Measurements from ENCODE around the gene FRMD5.

Gene FRMD5

DNA sequence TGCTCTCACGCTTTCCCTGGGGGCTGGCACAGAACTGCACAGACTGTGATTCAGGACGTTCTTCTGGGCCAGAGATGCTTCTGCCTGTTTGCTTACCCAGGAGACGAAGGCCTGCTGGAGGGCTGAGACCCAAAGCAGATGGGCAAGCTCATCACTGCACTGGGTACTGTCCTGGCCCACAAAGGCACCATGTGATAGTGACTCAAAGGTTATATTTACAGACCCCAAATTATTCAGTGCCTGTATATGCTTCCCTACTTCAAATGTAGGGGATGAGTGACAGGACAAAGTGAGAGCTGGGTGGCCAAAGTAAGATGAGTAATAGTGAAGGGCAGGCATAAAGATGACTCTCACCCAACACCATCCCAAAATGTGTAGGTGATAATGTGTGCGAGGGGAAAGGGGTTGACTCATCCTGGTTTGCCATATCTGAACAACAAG, 240.9 kb downstream of the FRMD5 start:
- H3K4me1 ChIP-seq (ENCODE audit: control insufficient read depth, insufficient read depth, low read length, poor library complexity, severe bottlenecking) = no peaks in the 10 kb centered on the region
- no peak overlapping the region for H3K27ac ChIP-seq (ENCODE audit: low read depth, low read length, severe bottlenecking)
- H3K36me3 ChIP-seq (ENCODE audit: control insufficient read depth, insufficient read depth, low read length) = no peaks in the 10 kb centered on the region
- H3K9me3 ChIP-seq (ENCODE audit: control insufficient read depth, low read length) = no peaks in the 10 kb centered on the region
- WGBS, 2 experiments (ENCODE audit: insufficient coverage in 2 of 2) = 90 to 91% methylated on average over 3 of the region's 4 CpGs
- no peak overlapping the region for H3K4me3 ChIP-seq (ENCODE audit: extremely low read depth, insufficient read depth, low read length, poor library complexity, severe bottlenecking)

- H3K27ac ChIP-seq (ENCODE audit: low read depth, low read length, severe bottlenecking) = no peak overlapping the region
- 89 to 100% methylated on average over 1 of the region's 1 CpG for WGBS, 2 experiments (ENCODE audit: insufficient coverage in 2 of 2)
- no peaks in the 10 kb centered on the region for H3K9me3 ChIP-seq (ENCODE audit: control insufficient read depth, low read length)
- H3K4me3 ChIP-seq (ENCODE audit: extremely low read depth, insufficient read depth, low read length, poor library complexity, severe bottlenecking) = no peak overlapping the region
- no peaks in the 10 kb centered on the region for H3K4me1 ChIP-seq (ENCODE audit: control insufficient read depth, insufficient read depth, low read length, poor library complexity, severe bottlenecking)
- H3K36me3 ChIP-seq (ENCODE audit: control insufficient read depth, insufficient read depth, low read length) = no peaks in the 10 kb centered on the region
Observed at GRCh38 chr15:43953402-43953801, 241.7 kb downstream of the FRMD5 start.

DNA sequence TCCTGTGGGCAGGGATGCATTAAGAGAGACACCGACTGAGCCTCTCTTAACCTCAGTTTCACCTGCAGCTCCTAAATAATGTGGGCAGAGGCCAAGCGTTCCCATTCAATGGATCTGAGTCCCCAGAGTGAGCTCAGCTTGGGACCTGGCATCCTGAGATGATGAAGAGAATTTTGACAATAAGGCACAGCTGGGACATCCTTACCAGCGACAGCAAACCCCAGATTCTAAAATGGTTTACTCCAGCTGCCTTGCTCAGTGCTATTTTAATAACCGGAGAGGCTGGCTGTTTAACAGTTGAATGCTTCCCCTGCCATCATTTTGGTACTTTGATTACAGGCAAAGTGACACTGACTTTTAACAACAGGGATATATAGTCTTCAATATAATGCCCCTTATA, 244.5 kb downstream of the FRMD5 start:
- Histone ChIP-seq H3K4me3 (ENCODE audit: extremely low read depth, insufficient read depth, low read length, poor library complexity, severe bottlenecking) (no peak overlapping the region), H3K4me1 (ENCODE audit: control insufficient read depth, insufficient read depth, low read length, poor library complexity, severe bottlenecking) (no peaks in the 10 kb centered on the region), H3K36me3 (ENCODE audit: control insufficient read depth, insufficient read depth, low read length) (no peaks in the 10 kb centered on the region), H3K27ac (ENCODE audit: low read depth, low read length, severe bottlenecking) (no peak overlapping the region), H3K9me3 (ENCODE audit: control insufficient read depth, low read length) (no peaks in the 10 kb centered on the region)
- 83 to 93% methylated on average over 2 to 3 of the region's 4 CpGs for WGBS, 2 experiments (ENCODE audit: insufficient coverage in 2 of 2)

DNA sequence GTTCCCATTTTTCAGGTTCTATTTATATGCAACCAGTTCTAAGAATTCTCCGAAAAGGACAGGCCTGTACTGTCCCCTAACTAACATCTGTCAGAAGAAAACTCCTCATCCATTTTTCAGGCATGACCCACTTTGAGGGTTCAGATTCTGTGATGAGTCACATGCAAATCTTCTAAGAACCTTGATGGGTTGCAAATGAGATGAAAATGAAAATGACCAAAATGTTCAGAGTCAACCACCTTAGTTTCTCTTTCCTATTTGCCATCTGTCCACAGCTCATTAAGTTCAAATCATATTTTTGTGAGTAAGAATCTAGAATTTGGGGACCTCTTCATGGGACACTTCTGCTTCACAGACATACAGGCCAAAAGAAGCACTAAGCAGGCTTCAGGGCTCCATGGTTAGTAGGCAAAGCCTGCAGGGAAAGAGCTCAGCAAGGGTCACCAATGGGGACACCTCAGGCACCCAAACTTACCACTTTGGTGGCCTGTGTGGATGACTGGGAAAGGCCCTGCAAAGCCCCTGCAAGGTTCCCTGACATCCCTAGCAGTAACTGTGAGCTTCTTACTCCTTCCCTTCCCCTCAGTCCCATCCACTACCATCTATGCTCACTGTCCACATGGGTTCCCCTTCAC, 246.3 kb downstream of the FRMD5 start:
- Histone ChIP-seq H3K36me3 (ENCODE audit: control insufficient read depth, insufficient read depth, low read length) (no peaks in the 10 kb centered on the region), H3K27ac (ENCODE audit: low read depth, low read length, severe bottlenecking) (no peak overlapping the region), H3K4me3 (ENCODE audit: extremely low read depth, insufficient read depth, low read length, poor library complexity, severe bottlenecking) (no peak overlapping the region), H3K9me3 (ENCODE audit: control insufficient read depth, low read length) (no peaks in the 10 kb centered on the region), H3K4me1 (ENCODE audit: control insufficient read depth, insufficient read depth, low read length, poor library complexity, severe bottlenecking) (no peaks in the 10 kb centered on the region)
- WGBS, 2 experiments (ENCODE audit: insufficient coverage in 2 of 2) = 100% methylated on average over 1 of the region's 1 CpG

GRCh38 chr15:43943511-43943910, 251.6 kb downstream of the FRMD5 start:
- H3K4me1 ChIP-seq (ENCODE audit: control insufficient read depth, insufficient read depth, low read length, poor library complexity, severe bottlenecking) = no peaks in the 10 kb centered on the region
- H3K36me3 ChIP-seq (ENCODE audit: control insufficient read depth, insufficient read depth, low read length) = no peaks in the 10 kb centered on the region
- H3K4me3 ChIP-seq (ENCODE audit: extremely low read depth, insufficient read depth, low read length, poor library complexity, severe bottlenecking) = no peak overlapping the region
- no peaks in the 10 kb centered on the region for H3K9me3 ChIP-seq (ENCODE audit: control insufficient read depth, low read length)
- H3K27ac ChIP-seq (ENCODE audit: low read depth, low read length, severe bottlenecking) = no peak overlapping the region

GRCh38 chr15:43942194-43942593, 252.9 kb downstream of the FRMD5 start:
- no peak overlapping the region for H3K27ac ChIP-seq (ENCODE audit: low read depth, low read length, severe bottlenecking)
- no peak overlapping the region for H3K4me3 ChIP-seq (ENCODE audit: extremely low read depth, insufficient read depth, low read length, poor library complexity, severe bottlenecking)
- no peaks in the 10 kb centered on the region for H3K4me1 ChIP-seq (ENCODE audit: control insufficient read depth, insufficient read depth, low read length, poor library complexity, severe bottlenecking)
- no peaks in the 10 kb centered on the region for H3K9me3 ChIP-seq (ENCODE audit: control insufficient read depth, low read length)
- no peaks in the 10 kb centered on the region for H3K36me3 ChIP-seq (ENCODE audit: control insufficient read depth, insufficient read depth, low read length)
- no CpG with 5 or more reads among the region's 1 CpG for WGBS, 2 experiments (ENCODE audit: insufficient coverage in 2 of 2)

- 92 to 94% methylated on average over 2 of the region's 3 CpGs for WGBS, 2 experiments (ENCODE audit: insufficient coverage in 2 of 2)
- no peaks in the 10 kb centered on the region for H3K36me3 ChIP-seq (ENCODE audit: control insufficient read depth, insufficient read depth, low read length)
- H3K27ac ChIP-seq (ENCODE audit: low read depth, low read length, severe bottlenecking) = no peak overlapping the region
- no peaks in the 10 kb centered on the region for H3K9me3 ChIP-seq (ENCODE audit: control insufficient read depth, low read length)
- H3K4me3 ChIP-seq (ENCODE audit: extremely low read depth, insufficient read depth, low read length, poor library complexity, severe bottlenecking) = no peak overlapping the region
- H3K4me1 ChIP-seq (ENCODE audit: control insufficient read depth, insufficient read depth, low read length, poor library complexity, severe bottlenecking) = no peaks in the 10 kb centered on the region
Observed at GRCh38 chr15:43941555-43941954, 253.5 kb downstream of the FRMD5 start.

- WGBS, 2 experiments (ENCODE audit: insufficient coverage in 2 of 2) = 79 to 86% methylated on average over 4 of the region's 4 CpGs
- Histone ChIP-seq H3K4me3 (ENCODE audit: extremely low read depth, insufficient read depth, low read length, poor library complexity, severe bottlenecking) (no peak overlapping the region), H3K36me3 (ENCODE audit: control insufficient read depth, insufficient read depth, low read length) (no peaks in the 10 kb centered on the region), H3K9me3 (ENCODE audit: control insufficient read depth, low read length) (no peaks in the 10 kb centered on the region), H3K4me1 (ENCODE audit: control insufficient read depth, insufficient read depth, low read length, poor library complexity, severe bottlenecking) (no peaks in the 10 kb centered on the region), H3K27ac (ENCODE audit: low read depth, low read length, severe bottlenecking) (no peak overlapping the region)
Observed at GRCh38 chr15:43941071-43941470, 254.0 kb downstream of the FRMD5 start.

- 90% methylated on average over 3 of the region's 3 CpGs; no CpG with 5 or more reads in 1 of the 2 experiments for WGBS, 2 experiments (ENCODE audit: insufficient coverage in 2 of 2)
- Histone ChIP-seq H3K9me3 (ENCODE audit: control insufficient read depth, low read length) (no peaks in the 10 kb centered on the region), H3K4me3 (ENCODE audit: extremely low read depth, insufficient read depth, low read length, poor library complexity, severe bottlenecking) (no peak overlapping the region), H3K4me1 (ENCODE audit: control insufficient read depth, insufficient read depth, low read length, poor library complexity, severe bottlenecking) (no peaks in the 10 kb centered on the region), H3K36me3 (ENCODE audit: control insufficient read depth, insufficient read depth, low read length) (no peaks in the 10 kb centered on the region), H3K27ac (ENCODE audit: low read depth, low read length, severe bottlenecking) (no peak overlapping the region)
Observed at GRCh38 chr15:43939070-43939469, 256.0 kb downstream of the FRMD5 start.

DNA sequence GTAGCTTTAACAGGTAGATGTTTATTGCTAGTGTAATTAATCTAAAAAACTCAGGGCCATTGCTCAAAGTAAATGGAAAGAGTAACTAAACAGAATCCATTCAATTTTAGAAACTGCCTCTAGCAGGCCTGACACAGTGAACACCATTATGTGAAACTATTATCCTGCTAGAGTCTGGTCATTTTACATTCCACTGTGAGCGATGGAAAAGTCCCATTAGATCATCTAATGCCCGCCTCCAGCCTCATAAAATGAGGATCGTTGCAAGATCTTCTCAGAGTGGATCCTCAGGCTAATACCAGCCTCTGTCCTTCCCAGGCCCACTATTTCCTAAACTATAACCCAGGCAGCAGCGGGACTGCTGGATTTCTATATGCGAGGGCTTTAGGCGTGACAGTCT, 260.6 kb downstream of the FRMD5 start:
- H3K27ac ChIP-seq (ENCODE audit: low read depth, low read length, severe bottlenecking) = no peak overlapping the region
- no peak overlapping the region for H3K4me3 ChIP-seq (ENCODE audit: extremely low read depth, insufficient read depth, low read length, poor library complexity, severe bottlenecking)
- H3K9me3 ChIP-seq (ENCODE audit: control insufficient read depth, low read length) = no peaks in the 10 kb centered on the region
- no peaks in the 10 kb centered on the region for H3K36me3 ChIP-seq (ENCODE audit: control insufficient read depth, insufficient read depth, low read length)
- peaks cover 4% of the 10 kb centered on the region for H3K4me1 ChIP-seq (ENCODE audit: control insufficient read depth, insufficient read depth, low read length, poor library complexity, severe bottlenecking)
- 89 to 96% methylated on average over 4 of the region's 6 CpGs for WGBS, 2 experiments (ENCODE audit: insufficient coverage in 2 of 2)

DNA sequence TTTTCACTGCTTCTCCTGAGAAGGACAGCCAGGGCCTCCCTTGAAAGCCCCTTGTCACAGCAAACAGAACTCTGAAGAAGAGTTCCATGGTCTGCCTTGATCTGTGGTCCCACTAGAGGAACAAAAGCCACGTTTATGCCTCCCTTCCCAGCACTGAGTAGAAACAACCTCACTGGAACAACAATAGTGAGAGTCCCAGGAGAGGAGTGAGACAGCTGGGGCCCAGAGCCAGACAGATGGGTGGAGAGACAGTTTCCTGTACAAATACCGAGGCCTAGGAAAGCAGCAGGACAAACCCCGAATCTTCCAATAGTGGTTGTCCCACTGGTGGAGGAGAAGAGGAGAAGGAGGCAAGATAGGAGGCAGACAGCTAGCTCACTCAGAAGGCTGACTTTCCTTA, 262.2 kb downstream of the FRMD5 start:
- Histone ChIP-seq H3K9me3 (ENCODE audit: control insufficient read depth, low read length) (no peaks in the 10 kb centered on the region), H3K4me1 (ENCODE audit: control insufficient read depth, insufficient read depth, low read length, poor library complexity, severe bottlenecking) (peaks cover 4% of the 10 kb centered on the region), H3K36me3 (ENCODE audit: control insufficient read depth, insufficient read depth, low read length) (no peaks in the 10 kb centered on the region), H3K27ac (ENCODE audit: low read depth, low read length, severe bottlenecking) (no peak overlapping the region), H3K4me3 (ENCODE audit: extremely low read depth, insufficient read depth, low read length, poor library complexity, severe bottlenecking) (no peak overlapping the region)
- 90% methylated on average over 2 of the region's 3 CpGs; no CpG with 5 or more reads in 1 of the 2 experiments for WGBS, 2 experiments (ENCODE audit: insufficient coverage in 2 of 2)
